ENCODE data around the gene PSD2.

- no peak for TF ChIP-seq POLR2A (IDR thresholded peaks at IDR 0.05; ENCODE audit: low read depth, low read length)
- TF ChIP-seq TAF1 (IDR thresholded peaks at IDR 0.05; ENCODE audit: low read depth, low read length): no peak
These were observed 47.8 kb upstream of the PSD2 start for GRCh38 chr5:139747583-139748504.
